Renal pelvis (tissue), 12 donors: ENCODE results near the gene RASA2. TPM values are rescaled to one million over a fixed set of nuclear protein-coding genes. Genes with fewer than 3 reads are reported as not detected.

Experiments used
- DNase-seq: peaks from one replicate; pipeline ENCODE4 v3.0.0-alpha.2; 2013
- long read RNA-seq, 16 experiments: transcript quantifications; one replicate each; lab custom pipeline, GENCODE V29; 2026
- polyA plus RNA-seq, 3 donors: library from polyadenylated mRNA; unstranded; fragments of 120-200 nt; gene quantifications; one replicate each; pipeline ENCODE4 v1.2.1, GENCODE V29; 2013; ENCODE audit not compliant: insufficient read length in 3 of 3

Gene RASA2, protein sequence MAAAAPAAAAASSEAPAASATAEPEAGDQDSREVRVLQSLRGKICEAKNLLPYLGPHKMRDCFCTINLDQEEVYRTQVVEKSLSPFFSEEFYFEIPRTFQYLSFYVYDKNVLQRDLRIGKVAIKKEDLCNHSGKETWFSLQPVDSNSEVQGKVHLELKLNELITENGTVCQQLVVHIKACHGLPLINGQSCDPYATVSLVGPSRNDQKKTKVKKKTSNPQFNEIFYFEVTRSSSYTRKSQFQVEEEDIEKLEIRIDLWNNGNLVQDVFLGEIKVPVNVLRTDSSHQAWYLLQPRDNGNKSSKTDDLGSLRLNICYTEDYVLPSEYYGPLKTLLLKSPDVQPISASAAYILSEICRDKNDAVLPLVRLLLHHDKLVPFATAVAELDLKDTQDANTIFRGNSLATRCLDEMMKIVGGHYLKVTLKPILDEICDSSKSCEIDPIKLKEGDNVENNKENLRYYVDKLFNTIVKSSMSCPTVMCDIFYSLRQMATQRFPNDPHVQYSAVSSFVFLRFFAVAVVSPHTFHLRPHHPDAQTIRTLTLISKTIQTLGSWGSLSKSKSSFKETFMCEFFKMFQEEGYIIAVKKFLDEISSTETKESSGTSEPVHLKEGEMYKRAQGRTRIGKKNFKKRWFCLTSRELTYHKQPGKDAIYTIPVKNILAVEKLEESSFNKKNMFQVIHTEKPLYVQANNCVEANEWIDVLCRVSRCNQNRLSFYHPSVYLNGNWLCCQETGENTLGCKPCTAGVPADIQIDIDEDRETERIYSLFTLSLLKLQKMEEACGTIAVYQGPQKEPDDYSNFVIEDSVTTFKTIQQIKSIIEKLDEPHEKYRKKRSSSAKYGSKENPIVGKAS
- polyA plus RNA-seq = 10 to 100 TPM; 17.4 to 26.0 (median 24.0) TPM
- long read RNA-seq, donor 1, full-length matches to known transcripts = 1 of 1 reads
- long read RNA-seq, donor 1, partial matches to known transcripts = 0 of 1 reads
- long read RNA-seq, donor 1, other reads (novel, unspliced or antisense) = 0 of 1 reads
- long read RNA-seq, donor 2, full-length matches to known transcripts = 1 of 1 reads
- long read RNA-seq, donor 2, partial matches to known transcripts = 0 of 1 reads
- long read RNA-seq, donor 2, other reads (novel, unspliced or antisense) = 0 of 1 reads
- long read RNA-seq, donor 3, full-length matches to known transcripts = 1 of 1 reads
- long read RNA-seq, donor 3, partial matches to known transcripts = 0 of 1 reads
- long read RNA-seq, donor 3, other reads (novel, unspliced or antisense) = 0 of 1 reads
- long read RNA-seq, donor 4, full-length matches to known transcripts = 1 of 1 reads
- long read RNA-seq, donor 4, partial matches to known transcripts = 0 of 1 reads
- long read RNA-seq, donor 4, other reads (novel, unspliced or antisense) = 0 of 1 reads
- long read RNA-seq, donor 5 = 0 reads
- long read RNA-seq, donor 6, partial matches to known transcripts = 8 of 8 reads
- long read RNA-seq, donor 6, other reads (novel, unspliced or antisense) = 0 of 8 reads
- long read RNA-seq, donor 7, partial matches to known transcripts = 12 of 12 reads
- long read RNA-seq, donor 7, other reads (novel, unspliced or antisense) = 0 of 12 reads
- long read RNA-seq, donor 8, full-length matches to known transcripts = 1 of 1 reads
- long read RNA-seq, donor 8, partial matches to known transcripts = 0 of 1 reads
- long read RNA-seq, donor 8, other reads (novel, unspliced or antisense) = 0 of 1 reads
- long read RNA-seq, donor 9, full-length matches to known transcripts = 3 of 3 reads
- long read RNA-seq, donor 9, partial matches to known transcripts = 0 of 3 reads
- long read RNA-seq, donor 9, other reads (novel, unspliced or antisense) = 0 of 3 reads
- long read RNA-seq, donor 10 = 0 reads
- long read RNA-seq, donor 11, full-length matches to known transcripts = 1 of 1 reads
- long read RNA-seq, donor 11, partial matches to known transcripts = 0 of 1 reads
- long read RNA-seq, donor 11, other reads (novel, unspliced or antisense) = 0 of 1 reads
- long read RNA-seq, donor 12, full-length matches to known transcripts = 1 of 8 reads
- long read RNA-seq, donor 12, partial matches to known transcripts = 7 of 8 reads
- long read RNA-seq, donor 12, other reads (novel, unspliced or antisense) = 0 of 8 reads
- long read RNA-seq, donor 13, full-length matches to known transcripts = 1 of 1 reads
- long read RNA-seq, donor 13, partial matches to known transcripts = 0 of 1 reads
- long read RNA-seq, donor 13, other reads (novel, unspliced or antisense) = 0 of 1 reads
- long read RNA-seq, donor 14 = 0 reads
- long read RNA-seq, donor 15, full-length matches to known transcripts = 2 of 2 reads
- long read RNA-seq, donor 15, partial matches to known transcripts = 0 of 2 reads
- long read RNA-seq, donor 15, other reads (novel, unspliced or antisense) = 0 of 2 reads
- long read RNA-seq, donor 16, full-length matches to known transcripts = 2 of 2 reads
- long read RNA-seq, donor 16, partial matches to known transcripts = 0 of 2 reads
- long read RNA-seq, donor 16, other reads (novel, unspliced or antisense) = 0 of 2 reads

DNA sequence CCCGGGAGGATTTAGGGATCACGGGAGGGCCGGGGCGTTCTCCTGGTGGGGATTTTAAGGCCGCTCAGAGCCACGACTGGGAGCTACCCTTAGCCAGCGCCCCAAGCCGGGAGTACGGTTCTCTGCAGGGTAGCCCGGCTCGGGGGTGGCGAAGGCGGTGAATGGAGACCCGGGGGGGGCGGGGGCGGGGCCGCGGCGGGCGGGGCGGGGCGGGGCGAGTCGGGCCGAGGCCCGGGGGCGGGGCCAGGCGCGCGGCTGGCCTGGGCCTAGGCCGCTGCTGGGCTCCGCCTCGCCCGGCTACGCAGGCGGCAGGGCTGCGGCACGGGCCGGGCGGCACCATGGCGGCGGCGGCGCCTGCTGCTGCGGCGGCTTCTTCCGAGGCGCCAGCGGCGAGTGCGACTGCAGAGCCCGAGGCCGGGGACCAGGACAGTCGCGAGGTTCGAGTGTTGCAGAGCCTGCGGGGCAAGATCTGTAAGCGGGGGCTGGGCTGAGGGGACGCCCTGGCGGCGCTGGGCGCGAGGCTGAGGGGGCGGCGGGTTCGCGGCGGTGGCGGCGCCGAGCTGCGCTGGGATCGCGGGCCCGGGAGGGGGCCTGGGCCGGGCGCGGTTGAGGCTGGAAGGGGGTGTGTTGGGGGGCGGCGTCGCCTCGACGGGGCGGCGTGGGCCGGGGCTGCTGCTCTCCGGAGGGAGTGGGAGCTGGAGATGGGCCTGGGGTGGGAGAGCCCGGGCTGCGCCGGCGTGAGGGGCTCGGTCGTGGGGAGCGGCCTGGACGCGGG lies at the start of gene RASA2:
Gene RASA2 (plus strand): TSS at position 282 of the 775 bp plus-strand sequence. CDS start 57 bp downstream, at position 339.
- peak; percentile 52 for DNase-seq

DNA sequence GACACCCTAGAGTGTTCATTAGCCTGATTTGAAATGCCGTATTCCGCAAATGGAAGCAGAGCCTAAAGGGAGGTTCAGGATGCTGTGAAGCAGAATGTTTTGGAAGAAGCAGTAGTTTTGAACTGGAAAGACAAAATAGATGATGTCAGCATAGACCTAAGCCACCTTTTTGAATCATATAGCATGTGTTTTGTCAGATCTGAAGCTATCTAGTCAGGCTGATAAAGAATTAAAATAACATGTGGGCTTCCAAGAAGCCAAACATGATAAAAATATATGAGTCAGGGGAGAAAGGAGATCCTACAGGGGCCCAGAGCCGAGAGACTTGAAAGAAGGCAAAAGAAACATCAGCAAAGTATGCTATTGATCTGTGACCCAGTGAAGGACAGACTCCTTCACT lies 47.2 kb upstream of the RASA2 start:
- DNase-seq = no peak

DNA sequence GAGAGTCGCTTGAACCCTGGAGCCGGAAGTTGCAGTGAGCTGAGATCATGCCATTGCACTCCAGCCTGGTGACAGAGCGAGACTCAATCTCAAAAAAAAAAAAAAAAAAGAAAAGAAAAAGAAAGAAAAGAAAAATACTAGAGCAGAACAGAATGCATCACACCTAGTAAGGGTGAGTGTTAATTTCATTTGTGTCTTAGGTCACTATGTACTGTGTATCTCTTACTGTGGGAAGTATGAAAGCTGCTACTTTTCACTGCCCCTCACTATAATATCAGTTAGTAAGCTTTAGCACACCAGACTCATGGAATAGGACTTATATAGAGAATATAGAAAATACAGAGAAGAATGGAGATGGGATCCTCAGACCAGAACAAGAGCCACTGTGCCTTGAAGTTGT lies 45.9 kb upstream of the RASA2 start:
- no peak for DNase-seq

DNA sequence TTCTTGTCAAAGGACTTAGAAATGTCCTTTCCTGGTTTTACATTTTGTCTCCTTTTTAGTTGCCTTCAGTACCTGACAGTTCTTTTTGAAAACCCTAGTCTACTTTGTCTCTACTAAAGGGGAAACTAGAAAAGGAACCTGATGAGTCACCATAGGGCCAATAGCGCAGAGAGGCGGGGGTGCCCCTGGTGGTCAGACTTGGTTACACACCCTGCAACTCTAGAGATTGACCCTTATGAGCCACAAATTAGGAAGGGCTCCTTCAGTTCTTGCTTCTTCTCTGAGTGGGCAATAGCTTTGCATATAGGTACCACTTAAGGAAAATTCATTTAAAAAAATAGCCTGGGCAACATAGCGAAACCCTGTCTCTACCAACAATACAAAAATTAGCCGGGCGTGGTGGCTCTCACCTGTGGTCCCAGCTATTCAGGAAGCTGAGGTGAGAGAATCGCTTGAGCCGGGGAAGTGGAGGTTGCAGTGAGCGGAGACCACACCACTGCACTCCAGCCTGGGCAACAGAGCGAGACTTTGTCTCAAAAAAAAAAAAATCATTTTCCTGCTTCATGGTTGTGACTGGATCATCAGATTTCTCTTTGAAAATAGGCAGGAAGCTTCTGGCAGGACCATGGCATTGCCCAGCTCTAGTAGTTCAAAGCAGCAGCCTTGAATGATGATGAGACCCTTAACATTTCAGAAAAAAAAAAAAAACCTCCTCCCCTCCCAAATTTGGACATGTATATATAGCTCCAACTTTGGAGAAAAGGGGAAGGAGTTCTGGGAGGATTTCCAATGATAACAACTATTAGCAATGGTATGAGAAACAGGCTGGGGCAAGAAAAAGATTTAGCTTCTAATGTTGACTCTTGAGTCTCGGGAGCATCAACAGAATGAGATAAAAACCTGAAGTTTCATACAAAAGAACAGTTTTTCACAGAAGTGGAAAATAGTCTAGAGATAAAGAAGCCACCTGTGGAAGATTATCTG lies 45.2 kb upstream of the RASA2 start:
- DNase-seq = peak; percentile 73

DNA sequence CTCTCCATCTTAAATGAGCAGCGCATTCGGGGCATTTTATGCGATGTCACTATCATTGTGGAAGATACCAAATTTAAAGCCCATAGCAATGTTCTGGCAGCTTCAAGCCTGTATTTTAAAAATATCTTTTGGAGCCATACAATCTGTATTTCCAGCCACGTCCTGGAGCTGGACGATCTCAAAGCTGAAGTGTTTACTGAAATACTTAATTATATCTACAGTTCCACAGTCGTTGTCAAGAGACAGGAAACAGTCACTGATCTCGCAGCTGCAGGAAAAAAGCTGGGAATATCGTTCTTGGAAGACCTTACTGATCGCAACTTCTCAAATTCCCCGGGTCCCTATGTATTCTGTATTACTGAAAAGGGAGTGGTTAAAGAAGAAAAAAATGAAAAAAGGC lies 44.4 kb upstream of the RASA2 start:
- no peak for DNase-seq

DNA sequence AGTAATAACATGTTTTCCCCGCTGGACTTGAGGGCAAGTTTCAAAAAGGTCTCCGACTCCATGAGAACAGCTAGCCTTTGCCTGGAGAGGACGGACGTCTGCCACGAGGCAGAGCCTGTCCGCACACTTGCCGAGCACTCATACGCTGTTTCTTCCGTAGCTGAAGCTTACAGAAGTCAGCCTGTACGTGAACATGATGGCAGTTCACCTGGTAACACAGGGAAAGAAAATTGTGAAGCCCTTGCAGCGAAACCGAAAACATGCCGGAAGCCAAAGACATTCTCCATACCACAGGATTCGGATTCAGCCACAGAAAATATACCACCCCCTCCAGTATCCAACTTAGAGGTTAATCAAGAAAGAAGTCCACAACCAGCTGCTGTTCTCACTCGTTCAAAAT lies 43.9 kb upstream of the RASA2 start:
- no peak for DNase-seq

DNA sequence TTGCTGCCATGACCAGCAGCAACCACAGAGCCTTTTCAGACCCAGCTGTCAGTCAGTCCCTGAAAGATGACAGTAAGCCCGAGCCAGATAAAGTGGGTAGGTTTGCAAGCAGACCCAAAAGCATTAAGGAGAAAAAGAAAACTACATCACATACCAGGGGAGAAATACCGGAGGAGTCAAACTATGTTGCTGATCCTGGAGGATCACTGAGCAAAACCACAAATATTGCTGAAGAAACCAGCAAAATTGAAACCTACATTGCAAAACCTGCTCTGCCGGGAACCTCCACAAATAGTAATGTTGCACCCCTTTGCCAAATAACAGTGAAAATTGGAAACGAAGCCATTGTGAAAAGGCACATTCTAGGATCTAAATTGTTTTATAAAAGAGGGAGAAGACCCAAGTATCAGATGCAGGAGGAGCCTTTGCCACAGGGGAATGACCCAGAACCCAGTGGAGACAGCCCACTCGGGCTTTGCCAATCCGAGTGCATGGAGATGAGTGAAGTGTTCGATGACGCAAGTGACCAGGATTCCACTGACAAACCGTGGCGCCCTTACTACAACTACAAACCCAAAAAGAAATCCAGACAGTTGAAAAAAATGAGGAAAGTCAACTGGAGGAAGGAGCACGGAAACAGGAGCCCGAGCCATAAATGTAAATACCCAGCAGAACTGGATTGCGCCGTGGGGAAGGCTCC lies 42.1 kb upstream of the RASA2 start:
- no peak for DNase-seq

DNA sequence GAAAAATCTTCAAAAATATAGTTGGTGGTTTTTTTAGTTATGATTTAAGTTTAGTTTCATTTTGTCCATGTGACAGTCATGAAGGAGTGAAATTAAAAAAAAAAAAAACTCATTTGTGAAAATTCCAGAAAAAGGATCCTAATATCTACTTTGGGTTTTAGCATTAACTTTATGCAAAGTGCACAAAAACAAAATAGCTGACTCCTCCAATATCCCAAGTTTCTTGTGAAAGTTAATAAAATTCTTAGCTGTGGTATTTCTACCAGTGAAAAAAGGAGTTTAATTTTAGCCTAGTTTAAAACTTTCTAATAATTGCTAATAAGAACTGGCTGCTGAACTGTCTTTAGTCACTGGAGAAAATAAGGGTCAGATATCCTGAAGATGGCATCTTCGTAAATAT lies 40.8 kb upstream of the RASA2 start:
- DNase-seq = no peak

DNA sequence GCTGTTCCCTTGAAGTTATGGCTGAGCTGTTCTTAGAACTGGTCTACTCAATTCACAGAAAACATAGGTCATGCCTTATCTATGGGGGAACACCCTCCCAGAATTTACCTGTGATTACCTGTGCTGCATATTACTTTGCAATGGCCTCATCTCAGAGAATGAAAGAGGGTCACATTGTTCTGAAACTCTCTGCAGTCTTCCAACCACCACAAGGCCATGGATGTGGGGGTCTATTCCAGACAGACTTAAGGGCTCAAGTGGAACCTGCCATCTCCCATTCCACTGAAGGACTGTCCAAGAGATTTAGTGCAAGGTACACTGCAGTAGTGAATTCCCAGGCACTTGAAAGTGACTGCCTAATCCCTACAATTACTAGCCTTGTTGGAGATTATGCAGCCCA lies 40.1 kb upstream of the RASA2 start:
- no peak for DNase-seq

DNA sequence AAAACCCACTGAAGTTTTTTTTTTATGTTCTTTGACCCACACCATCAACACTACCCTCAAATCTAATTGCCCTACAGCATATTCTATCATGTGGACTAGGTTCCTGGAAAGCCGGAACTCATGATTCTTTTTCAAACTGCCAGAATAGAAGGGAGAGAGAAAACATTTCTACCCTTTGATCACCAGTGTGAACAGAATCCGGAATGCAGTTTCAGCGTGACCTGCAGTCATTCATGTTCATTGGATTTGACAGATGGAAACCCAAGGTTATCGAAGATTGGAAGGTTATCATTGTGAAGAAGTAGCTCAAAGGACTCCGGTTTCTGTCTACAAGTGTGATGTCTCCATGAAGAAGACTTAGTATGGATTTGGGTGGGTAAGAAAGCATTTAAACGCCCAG lies 39.4 kb upstream of the RASA2 start:
- DNase-seq = no peak

DNA sequence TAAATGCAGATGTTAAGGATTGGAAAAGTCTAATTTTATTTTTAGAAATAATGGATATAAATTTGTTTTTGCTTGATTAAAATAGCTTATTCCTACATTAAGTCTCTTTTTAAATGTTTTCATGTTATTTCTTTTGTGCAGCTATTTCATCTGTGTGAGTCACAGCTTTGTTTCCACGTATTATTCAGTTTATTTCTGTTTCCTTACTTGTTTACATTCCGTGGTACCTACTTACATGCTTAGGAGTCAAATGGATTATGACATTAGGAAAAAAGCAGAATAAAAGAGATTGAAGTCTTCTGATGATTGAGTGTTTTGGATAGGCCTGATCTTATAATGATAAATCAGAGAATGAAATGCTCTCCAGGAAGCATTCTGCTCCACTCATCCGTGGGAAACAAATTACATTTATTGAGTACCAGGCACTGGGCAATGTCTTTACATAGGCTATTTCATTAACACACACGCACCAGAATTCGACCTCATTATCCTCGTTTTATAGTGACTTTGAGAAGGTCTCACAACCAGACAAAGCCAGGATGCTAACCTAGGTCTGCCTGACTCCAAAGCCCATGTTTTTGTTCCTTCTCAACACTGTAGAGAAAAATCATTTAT lies 38.1 kb upstream of the RASA2 start:
- DNase-seq = no peak

DNA sequence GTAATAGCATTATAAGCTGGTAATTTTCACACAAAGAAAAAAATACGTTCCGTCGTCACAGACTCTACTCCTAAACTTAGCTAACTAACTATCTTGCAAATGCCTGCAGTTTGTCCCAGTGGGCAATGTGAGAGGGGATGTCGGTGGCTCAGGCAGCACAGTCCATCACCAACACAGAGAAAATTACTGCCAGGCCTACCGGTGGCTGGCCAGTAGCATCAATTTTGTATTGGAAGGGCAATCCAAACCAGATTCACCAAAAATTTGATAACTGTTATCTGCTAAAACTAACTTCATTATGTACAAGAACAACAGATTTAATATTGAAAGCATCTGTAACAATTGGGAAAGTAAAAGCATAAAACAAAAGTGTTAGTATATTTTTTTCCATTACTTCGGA lies 37.4 kb upstream of the RASA2 start:
- DNase-seq = no peak

DNA sequence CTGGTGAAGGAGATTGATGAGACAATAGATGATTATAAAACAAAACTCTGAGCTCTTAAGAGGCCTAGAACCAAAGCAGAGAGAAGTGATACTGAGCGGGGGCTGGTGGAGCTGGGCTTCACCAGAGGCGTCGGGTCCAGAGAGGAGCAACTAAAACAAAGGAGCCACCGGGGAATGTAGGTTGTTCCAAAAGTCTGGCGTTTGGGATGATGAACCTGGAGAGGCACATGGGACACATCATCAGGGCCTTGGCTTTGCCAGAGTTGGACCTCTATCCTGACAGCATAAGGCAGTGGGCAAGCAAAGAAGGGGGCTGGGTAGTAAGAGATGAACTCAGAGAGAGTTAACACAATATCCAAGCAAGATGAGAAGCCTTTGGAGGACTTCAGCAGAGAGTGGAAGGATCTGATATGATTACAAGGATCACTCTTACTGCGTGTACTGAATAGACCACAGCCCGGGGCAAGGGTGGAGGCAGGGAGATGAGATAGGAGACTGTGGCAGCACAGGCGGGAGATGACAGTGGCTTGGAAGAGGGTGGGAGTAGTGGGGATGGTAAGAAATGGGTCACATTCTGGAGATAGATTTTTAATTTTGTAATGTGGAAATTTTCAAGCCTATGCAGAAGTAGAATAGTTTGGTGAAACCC lies 36.0 kb upstream of the RASA2 start:
- DNase-seq = no peak

DNA sequence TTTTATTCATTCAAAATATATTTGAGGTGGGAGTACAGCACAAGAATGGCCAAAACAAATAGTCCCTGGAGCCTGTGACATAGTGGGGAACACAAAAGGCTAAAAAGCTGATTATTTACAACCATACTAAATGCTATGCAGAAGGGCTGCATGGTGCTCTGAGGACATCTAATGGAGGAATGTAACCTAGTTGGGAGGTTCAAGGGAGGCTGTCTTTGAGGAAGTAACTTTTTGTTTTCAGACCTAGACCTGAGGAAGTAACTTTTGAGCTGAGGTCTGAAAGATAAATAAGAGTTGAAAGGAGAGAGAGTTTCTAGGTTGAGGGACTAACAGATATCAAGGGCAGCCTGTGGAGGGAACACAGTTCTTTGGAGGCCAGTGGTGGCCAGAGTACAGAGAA lies 34.8 kb upstream of the RASA2 start:
- DNase-seq = no peak

DNA sequence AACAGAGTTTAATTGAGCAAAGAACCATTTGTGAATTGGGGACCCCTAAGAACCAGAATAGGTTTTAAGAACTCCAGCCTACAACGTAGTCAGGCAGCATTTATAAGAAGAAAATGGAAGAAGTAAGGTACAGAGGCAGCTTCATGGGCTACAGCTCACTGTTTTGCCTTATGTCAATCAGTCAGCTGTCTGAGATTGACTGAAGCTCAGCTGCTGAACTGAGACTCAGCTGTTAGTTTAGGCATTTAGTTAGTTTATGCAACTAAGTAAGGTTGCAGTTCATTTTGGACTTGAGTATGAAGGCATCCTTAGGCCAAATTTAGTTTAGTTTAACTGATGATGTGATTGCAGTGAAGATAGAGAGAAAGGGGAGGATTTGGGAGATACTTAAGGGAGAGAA lies 34.1 kb upstream of the RASA2 start:
- no peak for DNase-seq

DNA sequence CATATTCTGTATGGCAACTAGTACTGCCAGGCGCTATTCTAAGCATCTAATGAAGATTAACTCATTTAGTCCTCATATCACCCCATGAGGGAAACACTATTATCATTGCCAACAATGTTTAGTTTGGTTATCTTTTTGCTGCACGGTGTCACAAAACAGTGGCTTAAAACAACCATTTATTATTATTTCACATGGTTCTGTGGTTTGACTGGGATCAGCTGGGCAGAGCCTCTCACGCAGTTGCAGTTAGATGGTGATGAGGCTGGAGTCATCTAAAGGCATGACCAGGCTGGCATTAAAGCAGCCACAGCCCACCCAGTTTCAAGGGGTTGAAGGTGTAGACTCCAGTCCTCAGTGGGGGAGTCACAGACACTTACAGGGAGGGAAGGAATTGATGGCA lies 32.8 kb upstream of the RASA2 start:
- no peak for DNase-seq
